WTC11 (cell line): ENCODE measurements around the gene GRIN1.

ENCODE experiments used
- ATF2 ChIP-seq: sonication (generic); formaldehyde crosslinking; IDR thresholded peaks from 2 replicates; pipeline ENCODE4 v1.8.1; 2022; ENCODE audit warnings: low read depth, missing genetic modification reagents, borderline replicate concordance
- ATF3 ChIP-seq: sonication (generic); formaldehyde crosslinking; conservative IDR thresholded peaks from 2 replicates; pipeline ENCODE4 v1.8.1; 2022; ENCODE audit warnings: mild to moderate bottlenecking, missing genetic modification reagents
- CTCF ChIP-seq: fragments of 200-600 bp; IDR thresholded peaks from 2 replicates; pipeline ENCODE4 v1.8.0; 2022; ENCODE audit warnings: antibody characterized with exemption
- ZNF138 ChIP-seq: sonication (generic); formaldehyde crosslinking; conservative IDR thresholded peaks from 2 replicates; pipeline ENCODE4 v1.8.1; 2022; ENCODE audit warnings: mild to moderate bottlenecking, moderate library complexity, missing genetic modification reagents
- ZNF317 ChIP-seq: sonication (generic); formaldehyde crosslinking; IDR thresholded peaks from 2 replicates; pipeline ENCODE4 v1.8.1; 2023; ENCODE audit warnings: low read depth, mild to moderate bottlenecking, moderate library complexity, missing genetic modification reagents, borderline replicate concordance
- ZNF532 ChIP-seq: fragments of 250-450 bp; sonication (Bioruptor Pico); IDR thresholded peaks from 2 replicates; pipeline ENCODE4 v1.9.0; 2021; ENCODE audit warnings: mild to moderate bottlenecking, borderline replicate concordance

- TF ChIP-seq CTCF, result no peak
- no peak for TF ChIP-seq ZNF532
- no peak for TF ChIP-seq ATF2
- no peak for TF ChIP-seq ZNF138
- TF ChIP-seq ATF3, result no peak
- TF ChIP-seq ZNF317 (CRISPR knock-in tag), result no peak
These were observed 8.7 kb upstream of the GRIN1 start for GRCh38 chr9:137130176-137130755.
